ENCODE measurements around the gene ADARB2. TPM values are rescaled to one million over a fixed set of nuclear protein-coding genes. Genes with fewer than 3 reads are reported as not detected.
"Not testable (repeated sequence)": the region's sequence is repeated elsewhere in the genome, so short reads cannot be mapped to it uniquely, and the experiment has no call there.

ADARB2 gene
- total RNA-seq, 4 donors from 2014 or later: 2.3 to 3.7 (median 2.6) TPM

DNA sequence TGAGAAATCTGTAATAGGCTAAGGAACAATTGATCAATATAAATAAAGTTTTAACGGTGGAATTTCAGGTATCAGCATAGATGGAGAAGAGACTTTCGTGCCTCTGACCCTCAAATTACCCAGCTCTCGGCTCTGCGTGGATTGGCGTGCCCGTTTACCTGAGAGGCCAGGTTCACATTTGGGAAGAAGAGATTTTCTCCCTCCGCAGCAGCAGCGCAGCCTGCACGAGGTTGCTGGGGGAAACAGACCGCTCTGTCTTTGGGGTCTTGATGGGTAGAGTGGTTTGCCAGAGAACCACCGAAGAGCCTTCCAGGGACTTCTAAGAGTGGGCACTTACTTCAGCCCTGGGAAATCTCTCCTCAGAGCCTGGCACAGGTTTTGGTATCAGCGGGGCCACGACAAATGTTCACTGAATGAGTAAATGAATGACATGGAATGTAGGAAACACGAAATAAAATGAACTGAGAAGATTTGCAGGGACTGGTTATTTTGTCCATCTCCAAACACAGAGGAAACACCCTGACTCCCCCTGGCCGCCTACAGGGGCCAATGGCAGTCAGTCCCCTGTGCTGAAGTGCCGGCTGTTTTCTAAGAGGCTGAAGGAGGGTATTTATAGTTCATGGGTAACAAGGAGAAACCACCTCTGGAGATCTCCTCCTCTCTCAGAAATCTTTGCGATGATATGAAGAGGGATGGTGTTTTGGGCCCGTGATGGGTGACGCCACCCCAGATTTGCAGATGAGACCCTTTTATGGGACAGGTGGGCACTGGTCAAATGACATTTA, 338.5 kb downstream of the ADARB2 start:
- Histone ChIP-seq H3K4me3 (no peak overlapping the region), H3K4me1 (no peaks in the 10 kb centered on the region), H3K27me3 (peaks cover 0 to 52% (median 0%) of the 10 kb centered on the region in 4 donors), H3K36me3 (no peaks in the 10 kb centered on the region), H3K27ac (replicated peaks in 1 of 4) (no peak overlapping the region), H3K9me3 (no peaks in the 10 kb centered on the region)
- WGBS: 91% methylated on average over 19 of the region's 19 CpGs
- peak; percentile 31 for DNase-seq (ENCODE audit: extremely low spot score)
- intact Hi-C loops (cut with DNase I): no loop called here
- TF ChIP-seq POLR2A (IDR thresholded peaks at IDR 0.05; ENCODE audit: low read depth): no peak
- TF ChIP-seq, protein P1, sequence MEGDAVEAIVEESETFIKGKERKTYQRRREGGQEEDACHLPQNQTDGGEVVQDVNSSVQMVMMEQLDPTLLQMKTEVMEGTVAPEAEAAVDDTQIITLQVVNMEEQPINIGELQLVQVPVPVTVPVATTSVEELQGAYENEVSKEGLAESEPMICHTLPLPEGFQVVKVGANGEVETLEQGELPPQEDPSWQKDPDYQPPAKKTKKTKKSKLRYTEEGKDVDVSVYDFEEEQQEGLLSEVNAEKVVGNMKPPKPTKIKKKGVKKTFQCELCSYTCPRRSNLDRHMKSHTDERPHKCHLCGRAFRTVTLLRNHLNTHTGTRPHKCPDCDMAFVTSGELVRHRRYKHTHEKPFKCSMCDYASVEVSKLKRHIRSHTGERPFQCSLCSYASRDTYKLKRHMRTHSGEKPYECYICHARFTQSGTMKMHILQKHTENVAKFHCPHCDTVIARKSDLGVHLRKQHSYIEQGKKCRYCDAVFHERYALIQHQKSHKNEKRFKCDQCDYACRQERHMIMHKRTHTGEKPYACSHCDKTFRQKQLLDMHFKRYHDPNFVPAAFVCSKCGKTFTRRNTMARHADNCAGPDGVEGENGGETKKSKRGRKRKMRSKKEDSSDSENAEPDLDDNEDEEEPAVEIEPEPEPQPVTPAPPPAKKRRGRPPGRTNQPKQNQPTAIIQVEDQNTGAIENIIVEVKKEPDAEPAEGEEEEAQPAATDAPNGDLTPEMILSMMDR (IDR thresholded peaks at IDR 0.05): no peak
- TF ChIP-seq POLR2AphosphoS5 (IDR thresholded peaks at IDR 0.05): no peak
- TF ChIP-seq EP300 (IDR thresholded peaks at IDR 0.05): no peak

DNA sequence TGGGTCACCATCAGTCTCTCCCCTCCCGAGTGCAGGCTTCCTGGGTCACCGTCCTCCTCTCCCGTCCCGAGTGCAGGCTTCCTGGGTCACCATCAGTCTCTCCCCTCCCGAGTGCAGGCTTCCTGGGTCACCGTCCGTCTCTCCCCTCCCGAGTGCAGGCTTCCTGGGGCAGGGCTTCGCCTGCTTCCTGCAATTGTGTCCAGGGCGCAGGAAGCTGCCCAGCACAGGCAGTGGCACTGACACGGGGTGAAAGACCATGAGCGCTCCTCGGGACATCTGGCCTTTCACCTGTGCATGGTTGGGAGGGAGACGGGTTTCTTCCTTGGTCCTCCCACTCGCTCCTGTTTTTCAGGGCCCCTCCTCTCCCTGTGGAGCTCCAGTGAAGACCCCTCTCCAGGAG, 339.2 kb downstream of the ADARB2 start:
- H3K27ac ChIP-seq (replicated peaks in 1 of 4); H3K36me3 ChIP-seq; H3K4me3 ChIP-seq; H3K9me3 ChIP-seq; H3K4me1 ChIP-seq; intact Hi-C loops (cut with DNase I): not testable (repeated sequence)
- 59% methylated on average over 15 of the region's 15 CpGs for WGBS
- peak; percentile 50 for DNase-seq (ENCODE audit: extremely low spot score)
- peaks cover 0 to 45% (median 0%) of the 10 kb centered on the region in 4 donors for H3K27me3 ChIP-seq

DNA sequence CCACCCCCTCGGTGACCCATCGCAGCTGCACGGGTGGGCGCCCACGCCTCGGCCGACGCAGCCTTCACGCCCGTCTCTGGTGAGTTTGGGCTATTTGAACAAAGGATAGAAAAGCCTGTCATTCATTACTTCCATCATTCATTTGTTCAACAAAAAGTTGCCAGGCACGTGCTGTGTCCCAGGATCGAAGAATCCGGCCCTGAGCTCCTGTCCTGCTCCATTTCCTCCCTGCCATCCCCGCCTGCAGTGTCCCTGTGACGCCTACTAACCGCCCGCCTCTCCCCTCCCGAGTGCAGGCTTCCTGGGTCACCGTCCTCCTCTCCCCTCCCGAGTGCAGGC, 341.1 kb downstream of the ADARB2 start:
- intact Hi-C loops (cut with DNase I): no loop called here
- Histone ChIP-seq H3K9me3 (no peaks in the 10 kb centered on the region), H3K36me3 (no peaks in the 10 kb centered on the region), H3K4me1 (no peaks in the 10 kb centered on the region), H3K27ac (replicated peaks in 1 of 4) (no peak overlapping the region), H3K4me3 (no peak overlapping the region), H3K27me3 (peaks cover 0 to 30% (median 0%) of the 10 kb centered on the region in 4 donors)
- TF ChIP-seq EP300 (IDR thresholded peaks at IDR 0.05) (no peak), POLR2A (IDR thresholded peaks at IDR 0.05; ENCODE audit: low read depth) (no peak), POLR2AphosphoS5 (IDR thresholded peaks at IDR 0.05) (no peak)
- TF ChIP-seq, protein P1 (IDR thresholded peaks at IDR 0.05): no peak
- peak; percentile 79 for DNase-seq (ENCODE audit: extremely low spot score)
- WGBS: 92% methylated on average over 20 of the region's 20 CpGs

DNA sequence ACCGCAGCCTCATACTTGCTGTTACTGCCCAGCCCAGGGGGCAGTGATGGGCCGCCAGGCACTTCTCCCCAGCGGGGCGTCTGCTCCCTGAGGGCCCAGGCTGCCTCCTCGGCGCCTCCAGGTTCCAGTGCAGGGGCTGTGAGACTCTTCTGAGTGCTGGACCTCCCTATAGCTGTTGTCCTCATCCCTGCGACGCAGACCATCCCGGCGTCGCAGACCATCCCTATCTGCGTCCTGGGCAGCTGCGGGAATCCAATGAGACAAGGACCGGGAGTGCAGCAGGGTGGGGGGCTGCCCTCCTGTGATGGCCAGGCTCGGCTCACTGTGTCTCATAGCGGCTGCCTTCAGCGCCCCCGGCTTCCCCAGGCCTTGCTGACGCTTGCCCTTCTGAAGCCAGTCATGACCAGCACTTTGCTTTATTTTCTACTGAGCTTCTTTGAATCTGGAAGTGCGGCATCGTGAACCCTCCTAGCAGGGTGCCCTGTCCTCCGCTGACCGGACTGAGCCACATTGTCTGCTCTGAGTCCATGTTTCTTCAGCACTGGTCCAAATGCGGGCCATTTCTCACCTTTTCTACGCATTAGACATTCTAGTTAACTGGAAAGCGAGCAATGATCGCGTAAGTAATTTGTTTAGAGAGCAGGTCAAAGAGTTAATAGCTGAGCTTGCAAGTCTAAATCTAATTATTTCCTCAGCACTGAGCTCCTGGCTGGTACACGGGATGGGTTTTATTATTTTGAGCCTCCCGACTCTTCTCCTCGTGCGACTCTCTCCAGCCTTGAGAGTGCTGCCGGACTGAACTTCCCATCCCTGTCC, 341.6 kb downstream of the ADARB2 start:
- 92% methylated on average over 23 of the region's 33 CpGs for WGBS
- Histone ChIP-seq H3K36me3 (no peaks in the 10 kb centered on the region), H3K4me1 (no peaks in the 10 kb centered on the region), H3K27ac (replicated peaks in 1 of 4) (no peak overlapping the region), H3K4me3 (no peak overlapping the region), H3K27me3 (peaks cover 0 to 24% (median 0%) of the 10 kb centered on the region in 4 donors), H3K9me3 (no peaks in the 10 kb centered on the region)
- peak; percentile 83 for DNase-seq (ENCODE audit: extremely low spot score)
- TF ChIP-seq POLR2A (IDR thresholded peaks at IDR 0.05; ENCODE audit: low read depth): no peak
- no peak for TF ChIP-seq EP300 (IDR thresholded peaks at IDR 0.05)
- TF ChIP-seq, protein P1 (IDR thresholded peaks at IDR 0.05): no peak
- TF ChIP-seq POLR2AphosphoS5 (IDR thresholded peaks at IDR 0.05): no peak
- intact Hi-C loops (cut with DNase I): no loop called here

DNA sequence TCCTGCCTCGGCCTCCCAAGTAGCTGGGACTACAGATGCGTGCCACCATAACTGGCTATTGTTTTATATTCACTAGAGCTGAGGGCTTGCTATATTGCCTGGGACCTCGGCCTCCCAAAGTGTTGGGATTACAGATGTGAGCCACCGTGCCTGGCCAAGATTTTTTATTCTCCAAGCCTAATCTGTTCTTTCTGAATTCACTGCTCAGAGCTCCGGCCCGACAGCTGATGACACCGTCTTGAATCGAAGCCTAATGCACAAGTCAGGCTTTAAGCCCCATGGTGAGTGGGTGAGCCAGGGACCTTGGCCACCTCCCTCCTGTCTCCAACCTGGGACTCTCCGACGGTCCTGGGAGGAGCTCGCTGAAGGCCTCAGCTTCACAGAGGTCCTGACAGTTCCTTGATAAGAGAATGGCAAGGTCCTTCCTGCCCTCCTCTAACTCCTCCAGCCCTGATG, 342.3 kb downstream of the ADARB2 start:
- Histone ChIP-seq H3K4me3 (no peak overlapping the region), H3K36me3 (no peaks in the 10 kb centered on the region), H3K4me1 (no peaks in the 10 kb centered on the region), H3K27ac (replicated peaks in 1 of 4) (no peak overlapping the region), H3K9me3 (no peaks in the 10 kb centered on the region), H3K27me3 (peaks cover 0 to 18% (median 0%) of the 10 kb centered on the region in 4 donors)
- intact Hi-C loops (cut with DNase I): no loop called here
- 88% methylated on average over 11 of the region's 11 CpGs for WGBS
- TF ChIP-seq POLR2AphosphoS5 (IDR thresholded peaks at IDR 0.05) (no peak), POLR2A (IDR thresholded peaks at IDR 0.05; ENCODE audit: low read depth) (no peak), EP300 (IDR thresholded peaks at IDR 0.05) (no peak)
- TF ChIP-seq, protein P1 (IDR thresholded peaks at IDR 0.05): no peak
- DNase-seq (ENCODE audit: extremely low spot score): peak; percentile 64

Measured in esophagus muscularis mucosa (tissue), 4 donors.